ENCODE measurements around the gene SND1.

Gene SND1

GRCh38 chr7:128057909-128058308, 405.9 kb downstream of the SND1 start:
- Histone ChIP-seq H3K27ac (ENCODE audit: low read depth, low read length) (no peak overlapping the region), H3K9me2 (replicated peaks; ENCODE audit: control insufficient read depth, low read length) (no peaks in the 10 kb centered on the region), H3K4me1 (ENCODE audit: control insufficient read depth, low read length) (peaks cover 6% of the 10 kb centered on the region), H3F3A (ENCODE audit: control insufficient read depth, insufficient read depth) (no peaks in the 10 kb centered on the region), H3K79me2 (ENCODE audit: control insufficient read depth, low read length) (no peaks in the 10 kb centered on the region), H3K4me3 (ENCODE audit: low read length) (no peak overlapping the region), H3K4me2 (ENCODE audit: low read length) (no peak overlapping the region), H4K20me1 (ENCODE audit: control insufficient read depth, insufficient read depth, low read depth, low read length) (no peaks in the 10 kb centered on the region), H3K36me3 (ENCODE audit: control insufficient read depth, low read length) (peaks cover 4% of the 10 kb centered on the region; the same call in 1 of the 2 replicates), H3K9me3 (ENCODE audit: control insufficient read depth, insufficient read depth, low read length) (no peaks in the 10 kb centered on the region), H3K27me3 (ENCODE audit: control insufficient read depth, low read length) (no peaks in the 10 kb centered on the region)
- TF ChIP-seq EZH2phosphoT487 (IDR thresholded peaks at IDR 0.05; ENCODE audit: borderline replicate concordance, low read length) (no peak), CTCF (IDR thresholded peaks at IDR 0.05; ENCODE audit: low read depth, low read length, poor library complexity, severe bottlenecking) (no peak)

- Histone ChIP-seq H3K79me2 (ENCODE audit: control insufficient read depth, low read length) (no peaks in the 10 kb centered on the region), H3K4me1 (ENCODE audit: control insufficient read depth, low read length) (no peaks in the 10 kb centered on the region), H3K9me2 (replicated peaks; ENCODE audit: control insufficient read depth, low read length) (no peaks in the 10 kb centered on the region), H3F3A (ENCODE audit: control insufficient read depth, insufficient read depth) (no peaks in the 10 kb centered on the region), H3K27ac (ENCODE audit: low read depth, low read length) (no peak overlapping the region), H3K36me3 (ENCODE audit: control insufficient read depth, low read length) (no peaks in the 10 kb centered on the region), H4K20me1 (ENCODE audit: control insufficient read depth, insufficient read depth, low read depth, low read length) (no peaks in the 10 kb centered on the region), H3K27me3 (ENCODE audit: control insufficient read depth, low read length) (no peaks in the 10 kb centered on the region), H3K4me2 (ENCODE audit: low read length) (no peak overlapping the region), H3K9me3 (ENCODE audit: control insufficient read depth, insufficient read depth, low read length) (no peaks in the 10 kb centered on the region), H3K4me3 (ENCODE audit: low read length) (no peak overlapping the region)
- TF ChIP-seq CTCF (IDR thresholded peaks at IDR 0.05; ENCODE audit: low read depth, low read length, poor library complexity, severe bottlenecking) (no peak), EZH2phosphoT487 (IDR thresholded peaks at IDR 0.05; ENCODE audit: borderline replicate concordance, low read length) (no peak)
Observed at GRCh38 chr7:128059143-128059988, 407.4 kb downstream of the SND1 start.

- Histone ChIP-seq H4K20me1 (ENCODE audit: control insufficient read depth, insufficient read depth, low read depth, low read length) (no peaks in the 10 kb centered on the region), H3K27ac (ENCODE audit: low read depth, low read length) (no peak overlapping the region), H3K9me3 (ENCODE audit: control insufficient read depth, insufficient read depth, low read length) (no peaks in the 10 kb centered on the region), H3K79me2 (ENCODE audit: control insufficient read depth, low read length) (no peaks in the 10 kb centered on the region), H3K4me2 (ENCODE audit: low read length) (no peak overlapping the region), H3K9me2 (replicated peaks; ENCODE audit: control insufficient read depth, low read length) (no peaks in the 10 kb centered on the region), H3K27me3 (ENCODE audit: control insufficient read depth, low read length) (no peaks in the 10 kb centered on the region), H3K36me3 (ENCODE audit: control insufficient read depth, low read length) (no peaks in the 10 kb centered on the region), H3K4me3 (ENCODE audit: low read length) (no peak overlapping the region), H3K4me1 (ENCODE audit: control insufficient read depth, low read length) (no peaks in the 10 kb centered on the region), H3F3A (ENCODE audit: control insufficient read depth, insufficient read depth) (no peaks in the 10 kb centered on the region)
- TF ChIP-seq CTCF (IDR thresholded peaks at IDR 0.05; ENCODE audit: low read depth, low read length, poor library complexity, severe bottlenecking), result no peak
- TF ChIP-seq EZH2phosphoT487 (IDR thresholded peaks at IDR 0.05; ENCODE audit: borderline replicate concordance, low read length), result no peak
Observed at GRCh38 chr7:128060018-128060417, 408.0 kb downstream of the SND1 start.
